NCI-H524 treated with DMSO at 0.1 percent for 48 hours (cell line): ENCODE measurements around the gene MAD1L1.
"Not testable (repeated sequence)": the region's sequence is repeated elsewhere in the genome, so short reads cannot be mapped to it uniquely, and the experiment has no call there.

Experiments used
- DNase-seq: peaks from one replicate; lab custom pipeline; 2025; lab: John Stamatoyannopoulos, UW

The MAD1L1 gene

GRCh38 chr7:1838911-1839531 is 393.7 kb downstream of the MAD1L1 start:
- DNase-seq: not testable (repeated sequence)

DNA sequence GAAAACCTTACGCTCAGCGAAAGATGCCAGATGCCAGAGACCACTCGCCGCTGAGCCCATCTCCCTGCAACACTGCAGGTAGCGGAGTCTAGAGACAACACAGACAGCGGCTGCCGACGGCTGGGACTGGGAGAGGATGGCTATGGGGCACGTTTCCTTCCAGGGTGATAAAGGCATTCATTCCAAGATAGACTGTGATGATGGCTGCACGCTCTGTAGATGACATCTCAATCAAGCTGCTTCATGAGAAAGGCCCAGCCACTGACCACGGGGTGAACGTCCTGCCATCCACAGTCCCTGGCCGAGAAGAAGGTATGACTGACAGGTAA is 394.2 kb downstream of the MAD1L1 start:
- not testable (repeated sequence) for DNase-seq

- not testable (repeated sequence) for DNase-seq
Measured at GRCh38 chr7:1837696-1838543, 394.8 kb downstream of the MAD1L1 start.

- not testable (repeated sequence) for DNase-seq
Measured at GRCh38 chr7:1831933-1832535, 400.7 kb downstream of the MAD1L1 start.

- not testable (repeated sequence) for DNase-seq
Measured at GRCh38 chr7:1831471-1831870, 401.3 kb downstream of the MAD1L1 start.

DNA sequence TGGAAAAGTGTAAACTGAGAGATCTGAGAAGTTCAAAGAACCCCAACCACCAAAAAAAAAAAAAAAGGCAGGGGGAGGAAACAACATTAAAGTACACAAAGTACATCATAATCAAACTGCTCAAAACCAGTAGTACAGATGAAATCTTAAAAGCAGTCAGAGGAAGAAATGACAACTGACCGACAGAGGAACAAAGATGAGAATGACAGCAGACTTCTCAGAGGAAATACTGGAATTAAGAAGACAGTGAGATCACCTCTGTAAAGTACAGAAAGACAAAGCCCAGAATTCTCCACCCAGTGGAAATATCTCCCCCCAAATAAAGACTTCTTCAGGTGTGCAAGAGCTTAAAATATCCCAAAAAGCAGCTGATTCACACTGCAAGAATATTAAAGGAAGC is 403.1 kb downstream of the MAD1L1 start:
- not testable (repeated sequence) for DNase-seq

- DNase-seq: no peak
Measured at GRCh38 chr7:1829111-1829510, 403.6 kb downstream of the MAD1L1 start.

DNA sequence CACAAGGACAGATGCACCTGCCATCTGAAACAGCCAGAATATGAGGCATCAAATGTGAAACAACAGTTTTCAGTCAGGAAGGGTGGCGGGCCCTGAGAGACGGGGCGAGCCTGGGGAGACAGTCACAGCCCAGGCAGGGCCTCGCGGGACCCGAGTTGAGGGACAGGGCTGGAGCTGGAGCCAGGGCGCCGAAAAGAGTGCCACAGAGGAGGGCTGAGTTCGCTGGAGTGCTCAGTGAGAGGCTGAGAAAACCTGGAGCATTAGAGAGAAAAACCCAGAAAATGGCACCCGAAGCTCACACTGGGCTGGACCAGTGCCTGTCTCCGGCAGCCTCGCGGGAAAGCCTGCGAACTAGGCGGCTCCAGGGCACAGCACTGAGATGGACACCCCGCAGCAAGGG is 404.6 kb downstream of the MAD1L1 start:
- not testable (repeated sequence) for DNase-seq

- DNase-seq: not testable (repeated sequence)
Measured at GRCh38 chr7:1827521-1827981, 405.2 kb downstream of the MAD1L1 start.

DNA sequence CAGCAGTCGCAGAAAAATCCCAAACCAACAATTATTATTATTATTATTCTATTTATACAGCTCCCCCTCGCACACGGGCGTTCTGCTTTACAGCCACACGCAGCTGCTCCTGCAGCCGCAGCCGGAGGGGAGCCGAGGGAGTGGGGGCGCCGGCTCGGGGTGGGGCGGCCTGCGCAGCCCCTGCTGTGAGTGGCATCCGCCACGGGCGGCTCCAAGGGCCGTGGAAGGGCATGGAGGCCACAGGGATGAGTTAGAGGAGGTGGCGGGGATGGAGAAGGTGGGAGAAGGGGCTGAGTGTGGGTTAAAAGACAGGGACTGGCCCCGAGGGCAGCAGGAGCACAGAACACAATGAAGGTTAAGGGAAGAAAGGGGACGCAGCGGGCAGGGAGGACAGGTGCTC is 405.8 kb downstream of the MAD1L1 start:
- DNase-seq: not testable (repeated sequence)

DNA sequence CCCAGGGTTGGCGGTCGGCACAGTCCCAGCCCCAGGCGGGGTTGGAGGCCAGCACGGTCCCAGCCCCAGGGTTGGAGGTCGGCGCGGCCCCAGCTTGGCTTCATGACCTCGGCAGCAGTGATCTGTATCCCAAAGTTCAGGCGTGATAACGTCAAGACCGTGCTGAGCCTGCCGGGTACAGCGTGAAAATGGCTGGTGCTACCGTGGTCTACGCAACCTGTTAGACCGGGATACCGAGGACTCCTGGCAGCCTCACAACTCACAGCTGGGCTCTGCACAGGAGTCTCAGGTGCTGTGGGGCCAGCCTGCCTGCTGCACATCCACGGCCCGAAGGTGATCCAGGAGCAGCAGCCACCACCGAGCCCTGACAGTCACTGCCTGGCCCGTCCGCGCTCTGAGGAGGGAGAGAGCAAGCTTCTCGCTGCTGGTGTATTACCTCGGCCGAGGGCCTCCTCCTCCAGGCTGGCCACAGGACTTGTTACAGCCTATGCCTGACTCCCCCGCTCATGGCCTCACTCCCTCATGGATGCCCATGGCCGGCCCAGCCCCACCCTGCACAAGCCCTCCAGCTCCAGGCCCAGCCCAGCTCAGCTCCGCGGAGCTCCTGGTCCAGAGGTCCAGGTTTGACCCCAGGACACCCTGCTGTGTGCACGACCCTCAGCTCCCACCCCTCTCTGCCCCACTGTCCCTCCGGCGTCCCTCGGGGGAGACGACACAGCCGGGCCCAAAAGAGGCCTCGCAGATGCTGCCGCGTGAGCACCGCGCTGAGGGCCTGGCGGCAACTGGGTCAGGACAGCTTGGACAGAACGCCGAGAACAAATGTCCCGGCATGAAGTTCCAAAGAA is 406.6 kb downstream of the MAD1L1 start:
- DNase-seq: no peak

GRCh38 chr7:1825647-1825896 is 407.2 kb downstream of the MAD1L1 start:
- DNase-seq: not testable (repeated sequence)

DNA sequence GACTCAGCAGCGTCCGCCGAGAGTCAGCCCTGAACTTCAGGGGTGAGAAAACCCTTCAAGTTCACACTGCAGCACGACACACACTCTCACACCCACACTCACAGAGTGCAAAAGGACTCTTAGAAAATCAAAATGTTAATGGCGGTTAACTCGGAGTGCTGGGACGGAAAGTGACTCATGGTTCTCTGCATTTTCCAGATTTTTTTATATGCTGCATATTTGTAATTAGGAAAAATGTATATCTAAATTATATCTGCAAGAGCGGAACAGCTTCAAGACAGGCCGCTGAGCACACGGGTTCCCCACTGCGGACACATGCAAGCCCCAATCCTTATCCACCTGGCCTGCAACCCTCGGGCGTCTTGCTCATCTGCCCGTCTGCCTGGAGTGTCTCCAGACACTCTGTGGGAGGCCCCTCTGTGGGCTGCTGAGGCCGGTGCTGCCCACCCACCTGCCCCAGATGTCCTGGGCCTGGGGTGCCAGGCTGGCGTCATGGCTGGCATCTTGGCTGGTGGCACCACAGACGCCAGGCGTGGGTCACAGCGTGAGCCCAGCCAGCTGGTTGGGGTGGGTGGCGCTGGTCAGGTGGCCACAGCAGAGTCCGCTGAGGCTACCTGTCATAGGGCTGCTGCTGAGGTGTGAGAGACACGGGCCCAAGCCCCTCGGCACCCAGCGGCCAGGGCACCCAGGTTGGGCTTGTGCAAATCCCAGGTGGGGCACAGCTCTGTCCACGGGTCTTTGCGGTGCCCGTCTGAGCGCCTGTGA is 407.7 kb downstream of the MAD1L1 start:
- DNase-seq: not testable (repeated sequence)

- not testable (repeated sequence) for DNase-seq
Measured at GRCh38 chr7:1824151-1824881, 408.4 kb downstream of the MAD1L1 start.

DNA sequence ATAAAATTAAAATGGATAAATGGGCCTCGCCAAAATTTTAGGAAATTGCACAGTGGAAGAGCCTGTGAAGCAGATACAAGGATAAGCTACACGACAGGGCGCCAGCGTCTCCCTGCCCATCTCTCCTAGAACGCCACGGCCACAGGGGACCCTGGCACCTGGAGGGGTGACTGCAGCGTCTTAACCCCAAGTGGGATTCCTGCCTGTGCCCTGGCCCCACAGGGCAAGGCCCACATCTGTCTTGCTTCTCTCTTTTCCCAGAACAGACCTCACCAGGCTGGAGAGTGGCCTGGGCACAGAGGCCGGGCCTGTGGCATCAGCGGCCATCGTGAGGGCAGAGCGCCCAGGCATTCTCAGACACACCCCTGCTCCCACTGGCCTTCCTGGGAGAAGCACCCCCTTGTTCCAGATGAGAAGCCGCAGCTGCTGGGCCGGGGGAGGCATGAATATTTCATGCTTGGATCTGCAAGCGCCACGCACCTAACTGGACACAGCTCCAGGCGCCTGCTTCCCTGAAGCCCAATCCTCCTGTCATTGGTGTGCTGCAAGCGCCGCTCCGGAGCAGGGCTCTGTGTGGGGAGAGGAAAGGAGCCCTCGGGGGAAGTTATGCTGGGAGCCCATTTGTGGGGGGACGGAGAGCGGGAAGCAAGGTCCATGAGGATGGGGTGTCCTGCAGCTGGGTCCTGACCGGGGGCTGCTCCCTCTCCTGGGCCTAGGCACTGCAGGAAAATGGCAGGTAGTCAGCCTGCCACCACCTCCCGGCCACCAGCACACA is 409.2 kb downstream of the MAD1L1 start:
- DNase-seq: no peak

GRCh38 chr7:1819259-1819841 is 413.4 kb downstream of the MAD1L1 start:
- DNase-seq: no peak

- DNase-seq: no peak
Measured at GRCh38 chr7:1818575-1819258, 414.0 kb downstream of the MAD1L1 start.

- no peak for DNase-seq
Measured at GRCh38 chr7:1817061-1817712, 415.6 kb downstream of the MAD1L1 start.

DNA sequence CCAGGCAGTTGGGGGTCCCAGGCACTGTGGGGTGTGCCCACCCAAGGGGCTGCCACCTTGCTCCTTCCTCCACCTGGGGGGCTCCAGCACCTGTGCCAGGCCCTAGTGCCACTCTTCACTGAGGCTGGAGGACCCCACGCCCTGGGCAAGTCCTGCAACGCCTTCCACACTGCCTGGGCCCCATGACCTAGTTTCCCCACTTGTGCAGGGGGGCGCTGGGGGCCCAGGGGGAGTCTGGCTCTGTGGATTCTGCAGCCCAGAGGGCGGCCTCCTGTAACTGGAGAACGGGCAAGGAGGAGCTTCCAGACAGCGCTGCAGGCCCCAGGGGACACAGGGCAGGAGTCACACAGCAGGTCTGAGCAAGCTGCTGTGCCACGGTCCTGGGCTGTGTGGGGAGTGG is 416.3 kb downstream of the MAD1L1 start:
- DNase-seq: not testable (repeated sequence)
